Right renal pelvis (tissue), 4 donors: ENCODE results near the gene MGAT5B. TPM values are rescaled to one million over a fixed set of nuclear protein-coding genes. Genes with fewer than 3 reads are reported as not detected.

Experiments used
- DNase-seq, 4 donors: peaks; one replicate each; pipeline ENCODE4 v3.0.0-alpha.2; 2013; ENCODE audit warnings: low read depth in 4 of 4, low spot score in 3 of 4, missing footprints in 1 of 4
- polyA plus RNA-seq, 4 donors: library from polyadenylated mRNA; unstranded; fragments of 120-200 nt; gene quantifications; one replicate each; pipeline ENCODE4 v1.2.1, GENCODE V29; 2013; ENCODE audit not compliant: insufficient read length in 4 of 4

MGAT5B gene
- polyA plus RNA-seq, 4 donors, result 1.4 to 2.4 (median 1.6) TPM

DNA sequence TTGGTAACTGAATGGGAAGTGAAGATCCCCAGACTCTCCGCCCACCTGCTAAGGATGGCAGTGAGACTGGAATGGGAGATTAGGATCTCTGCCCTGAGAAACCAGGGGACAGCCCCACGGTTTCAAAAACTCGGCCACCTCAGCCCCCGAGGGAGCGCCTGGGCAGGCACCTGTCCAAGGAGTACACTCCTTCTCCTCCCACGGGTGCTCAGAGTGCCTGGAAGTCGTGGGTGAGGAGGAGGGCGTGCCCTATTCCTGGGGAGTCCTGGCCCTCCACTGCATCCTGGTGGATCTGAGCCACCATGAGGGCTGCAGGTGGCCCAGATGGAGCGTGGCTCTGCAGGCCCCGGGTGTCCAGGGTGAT, 78.5 kb downstream of the MGAT5B start:
- no peak for DNase-seq

DNA sequence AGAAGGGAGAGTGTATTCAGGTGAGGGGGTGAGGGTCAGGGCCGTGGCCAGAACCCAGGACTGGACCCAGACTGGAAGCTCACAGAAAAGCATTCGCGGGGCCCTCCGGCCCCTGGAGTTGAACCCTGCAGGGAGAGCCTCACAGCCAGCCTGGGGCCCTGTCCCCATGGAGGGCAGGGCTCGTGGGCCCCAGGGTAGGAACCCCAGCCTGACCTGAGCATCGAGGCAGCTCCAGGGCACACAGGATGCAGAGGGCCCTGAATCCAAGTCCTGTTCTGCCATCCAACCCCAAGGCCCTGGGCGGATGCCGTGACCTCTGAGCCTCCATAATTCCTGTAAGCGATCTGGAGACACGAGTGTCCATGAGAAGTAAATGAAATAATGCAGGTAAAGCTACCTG, 79.1 kb downstream of the MGAT5B start:
- no peak for DNase-seq

DNA sequence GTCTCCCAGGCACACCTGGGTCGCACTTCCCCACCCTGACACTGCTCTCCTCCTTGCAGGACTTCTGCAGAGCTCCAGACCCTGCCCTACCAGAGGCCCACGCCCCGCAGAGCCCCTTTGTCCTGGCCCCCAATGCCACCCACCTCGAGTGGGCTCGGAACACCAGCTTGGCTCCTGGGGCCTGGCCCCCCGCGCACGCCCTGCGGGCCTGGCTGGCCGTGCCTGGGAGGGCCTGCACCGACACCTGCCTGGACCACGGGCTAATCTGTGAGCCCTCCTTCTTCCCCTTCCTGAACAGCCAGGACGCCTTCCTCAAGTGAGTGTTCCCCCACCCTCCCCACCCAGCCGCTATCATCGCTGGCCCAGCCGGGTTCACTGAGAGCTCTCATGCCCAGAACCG, 79.6 kb downstream of the MGAT5B start:
- no peak for DNase-seq

DNA sequence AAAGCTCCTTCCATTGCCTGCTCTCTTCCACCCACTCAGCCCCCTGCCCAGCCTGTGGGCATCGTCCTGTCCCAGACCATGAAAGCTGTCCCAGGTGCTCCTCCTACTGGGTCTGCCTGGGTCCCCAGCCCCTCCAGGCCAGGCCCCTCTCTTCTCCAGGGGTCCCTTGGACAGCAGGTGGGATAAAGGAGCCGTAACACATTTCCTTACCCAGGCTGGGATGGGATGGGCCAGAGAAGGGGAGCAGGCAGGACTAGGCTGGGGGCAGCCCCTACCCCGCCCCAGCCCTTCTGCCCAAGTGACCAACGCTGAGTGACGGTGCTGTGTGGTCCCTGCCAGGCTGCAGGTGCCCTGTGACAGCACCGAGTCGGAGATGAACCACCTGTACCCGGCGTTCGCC, 80.1 kb downstream of the MGAT5B start:
- DNase-seq, result no peak

DNA sequence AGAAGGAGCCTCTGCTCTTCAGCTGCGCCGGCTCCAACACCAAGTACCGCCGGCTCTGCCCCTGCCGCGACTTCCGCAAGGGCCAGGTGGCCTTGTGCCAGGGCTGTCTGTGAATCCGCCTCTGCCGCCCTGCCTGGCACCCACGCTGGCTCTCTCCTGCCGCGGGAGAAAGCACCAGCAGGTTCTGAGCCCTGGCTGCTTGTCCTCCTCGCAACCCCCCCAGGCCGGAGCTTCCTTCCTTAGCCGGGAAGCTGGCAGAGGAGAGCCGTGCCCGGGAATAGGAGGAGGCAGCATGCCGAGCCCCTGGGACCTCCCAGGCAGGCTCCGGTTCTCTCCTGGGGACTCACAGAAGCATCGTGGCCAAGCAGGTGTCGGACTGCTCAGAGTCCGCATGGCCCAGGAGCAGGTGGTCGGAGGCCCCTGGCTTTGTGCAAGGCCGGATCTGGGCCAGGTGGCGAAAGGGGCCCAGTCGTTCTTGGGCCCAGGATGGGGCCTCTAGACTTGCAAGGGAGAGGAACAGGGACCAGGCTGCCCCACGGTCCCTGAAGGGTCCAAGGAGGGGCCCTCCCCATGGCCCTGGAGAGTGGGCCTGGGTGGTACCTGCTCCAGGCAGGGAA, 80.6 kb downstream of the MGAT5B start:
- DNase-seq, result no peak

DNA sequence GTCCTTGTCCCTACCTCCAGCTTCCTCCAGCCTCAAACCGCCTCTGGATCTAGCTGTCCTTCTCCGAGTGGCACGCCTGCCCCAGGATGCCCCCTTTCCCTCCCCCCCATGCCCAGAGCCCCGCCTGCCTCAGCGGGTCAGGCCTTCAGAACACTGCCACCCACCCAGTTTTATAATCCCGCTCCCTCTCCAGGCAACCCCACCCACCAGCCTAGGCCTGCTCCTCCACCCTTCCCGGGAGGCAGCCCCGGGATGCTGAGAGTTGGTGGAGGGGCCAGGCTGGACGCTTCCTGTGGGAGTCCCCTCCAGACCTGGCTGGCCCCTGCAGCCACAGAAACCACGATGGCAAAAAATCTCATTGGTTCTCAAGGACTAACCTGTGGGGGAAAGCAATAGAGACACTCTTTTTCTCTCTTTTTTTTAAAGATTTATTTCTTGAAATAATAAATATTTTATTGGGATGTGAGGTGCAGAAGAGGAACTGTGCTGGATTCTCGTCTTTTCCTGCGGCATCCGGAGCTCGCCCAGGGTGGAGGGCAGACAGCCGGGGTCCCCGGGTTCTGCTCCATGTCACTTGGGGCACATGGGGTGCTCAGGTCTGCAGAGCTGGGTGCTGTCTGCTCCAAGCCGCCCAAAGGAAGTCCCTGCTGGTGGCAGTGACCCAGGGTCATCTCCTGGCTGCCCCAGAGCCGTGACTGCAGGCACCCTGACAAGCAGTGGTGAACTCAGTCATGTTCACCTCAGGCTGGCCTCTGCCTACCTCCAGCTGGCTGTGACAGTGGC, 81.9 kb downstream of the MGAT5B start:
- DNase-seq, result no peak

DNA sequence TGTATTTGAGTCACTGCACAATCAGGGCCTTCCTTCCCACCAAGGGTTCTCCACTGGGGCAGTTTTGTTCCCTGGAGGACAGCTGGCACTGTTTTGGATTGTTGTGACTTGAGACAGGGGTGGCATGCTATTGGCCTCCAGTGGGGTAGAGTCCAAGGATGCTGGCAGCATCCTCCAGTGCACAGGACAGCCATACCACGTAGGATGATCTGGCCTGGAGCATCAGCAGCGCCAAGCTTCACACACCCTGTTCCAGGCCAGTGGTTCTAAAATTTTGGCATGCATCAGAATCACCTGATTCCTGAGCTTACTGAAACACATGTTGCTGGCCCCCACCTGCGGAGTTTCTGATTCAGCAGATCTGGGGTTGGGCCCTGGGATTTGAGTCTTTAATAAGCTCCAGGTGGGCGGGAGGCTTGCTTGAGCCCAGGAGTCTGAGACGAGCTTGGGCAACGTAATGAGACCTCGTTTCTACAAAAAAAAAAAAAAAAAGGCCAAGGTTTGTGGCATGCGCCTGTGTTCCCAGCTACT, 83.2 kb downstream of the MGAT5B start:
- DNase-seq, result no peak

DNA sequence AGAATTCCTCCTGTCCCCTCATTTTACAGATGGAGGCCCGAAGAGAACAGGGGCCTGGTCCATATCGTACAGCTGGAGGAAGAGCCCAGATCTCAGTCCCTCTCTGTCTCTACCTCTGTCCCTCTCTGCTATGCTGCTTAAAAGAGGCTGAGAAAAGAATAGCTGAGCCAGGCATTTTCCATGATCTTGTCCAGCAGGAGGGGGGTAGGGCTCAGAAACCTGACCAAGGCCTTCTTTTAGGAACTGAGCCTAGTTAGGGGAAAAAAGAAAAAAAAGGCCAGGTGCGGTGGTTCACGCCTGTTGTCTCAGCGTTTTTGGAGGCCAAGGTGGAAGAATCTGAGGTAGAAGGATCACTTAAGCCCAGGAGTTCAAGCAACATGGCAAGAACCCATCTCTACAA, 84.2 kb downstream of the MGAT5B start:
- no peak for DNase-seq

DNA sequence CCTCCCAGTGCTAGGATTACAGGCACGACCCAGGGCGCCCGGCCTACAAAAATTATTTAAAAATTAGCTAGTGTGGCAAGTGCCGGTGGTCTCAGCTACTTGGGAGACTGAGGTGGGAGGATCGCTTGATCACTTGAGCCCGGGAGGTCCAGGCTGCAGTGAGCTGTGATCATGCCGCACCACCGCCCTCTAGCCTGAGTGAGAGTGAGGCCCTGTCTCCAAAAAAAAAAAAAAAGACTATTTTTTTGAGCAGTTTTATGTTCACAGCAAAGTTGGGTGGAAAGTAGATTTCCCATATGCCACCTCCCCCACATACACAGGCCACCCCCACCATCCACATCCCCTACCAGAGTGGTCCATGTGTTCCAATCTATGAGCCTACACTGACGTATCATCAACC, 84.9 kb downstream of the MGAT5B start:
- DNase-seq, result no peak

DNA sequence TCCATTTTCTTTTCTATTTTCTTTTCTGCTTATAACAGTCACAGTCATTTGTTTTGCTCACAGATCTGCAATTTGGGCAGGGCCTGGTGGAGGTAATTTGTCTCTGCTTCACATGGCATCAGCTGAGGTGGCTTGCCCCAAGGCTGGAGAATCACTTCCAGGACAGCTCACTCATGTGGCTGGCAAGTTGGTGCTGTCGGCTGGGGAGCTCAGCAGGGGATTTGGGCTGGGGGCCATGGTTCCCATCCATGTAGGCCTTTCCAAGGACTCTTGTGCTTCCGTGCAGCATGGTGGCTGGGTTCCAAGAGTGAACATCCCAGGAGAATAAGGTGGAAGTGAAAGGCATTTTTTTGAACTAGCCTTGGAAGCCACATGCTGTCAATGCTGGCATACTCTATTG, 85.7 kb downstream of the MGAT5B start:
- DNase-seq, result no peak

DNA sequence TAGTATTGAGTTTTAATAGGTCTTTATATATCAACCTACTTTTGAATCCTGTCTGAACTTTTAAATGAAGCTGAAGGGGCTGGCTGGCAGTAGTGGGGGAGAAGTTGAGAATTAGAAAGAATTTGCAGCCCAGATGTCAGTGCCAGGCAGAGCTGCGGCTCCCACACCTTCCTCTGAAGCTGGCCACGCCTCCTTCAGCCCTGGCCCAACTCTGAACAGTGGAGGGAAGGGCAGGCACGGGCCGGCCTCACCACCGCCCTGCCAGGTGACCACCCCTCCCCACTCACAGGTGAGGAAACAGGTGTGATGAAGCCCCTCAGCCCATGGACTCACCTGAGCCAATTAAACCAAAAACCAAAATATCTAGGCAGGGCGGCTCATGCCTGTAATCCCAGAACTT, 87.0 kb downstream of the MGAT5B start:
- DNase-seq, result no peak

DNA sequence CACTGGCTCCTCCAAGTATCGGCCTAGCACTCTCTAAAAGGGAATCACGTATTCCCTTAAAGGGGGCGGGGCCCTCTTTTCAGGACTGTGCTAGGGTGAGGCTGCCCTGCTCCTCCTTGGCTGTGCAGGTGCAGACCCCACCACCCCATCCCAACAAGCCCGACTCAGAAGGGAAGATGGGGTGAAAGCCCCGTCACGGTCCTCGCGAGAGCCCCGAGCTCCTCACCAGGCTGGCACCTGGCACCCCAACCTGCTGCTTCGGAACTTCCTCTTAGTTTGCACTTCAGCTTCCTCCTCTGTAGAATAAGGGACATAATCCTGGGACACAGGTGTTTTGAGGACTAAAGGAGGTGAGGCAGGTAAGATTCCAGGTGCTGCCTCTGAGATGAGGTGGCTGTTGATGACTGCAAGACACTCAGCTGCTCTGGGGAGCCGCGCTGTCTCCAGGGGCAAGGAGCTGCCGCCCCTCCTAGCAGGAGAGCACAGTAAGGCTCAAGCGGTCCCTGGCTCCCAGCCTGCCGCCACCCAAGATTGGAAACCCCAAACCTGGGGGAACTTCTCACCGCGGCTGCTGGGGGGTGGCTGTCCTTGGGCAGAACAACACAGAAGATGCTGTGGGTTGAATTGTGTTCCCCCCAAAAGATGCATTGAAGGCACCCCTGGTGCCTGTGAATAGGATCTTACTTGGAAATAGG, 88.8 kb downstream of the MGAT5B start:
- DNase-seq, result no peak

DNA sequence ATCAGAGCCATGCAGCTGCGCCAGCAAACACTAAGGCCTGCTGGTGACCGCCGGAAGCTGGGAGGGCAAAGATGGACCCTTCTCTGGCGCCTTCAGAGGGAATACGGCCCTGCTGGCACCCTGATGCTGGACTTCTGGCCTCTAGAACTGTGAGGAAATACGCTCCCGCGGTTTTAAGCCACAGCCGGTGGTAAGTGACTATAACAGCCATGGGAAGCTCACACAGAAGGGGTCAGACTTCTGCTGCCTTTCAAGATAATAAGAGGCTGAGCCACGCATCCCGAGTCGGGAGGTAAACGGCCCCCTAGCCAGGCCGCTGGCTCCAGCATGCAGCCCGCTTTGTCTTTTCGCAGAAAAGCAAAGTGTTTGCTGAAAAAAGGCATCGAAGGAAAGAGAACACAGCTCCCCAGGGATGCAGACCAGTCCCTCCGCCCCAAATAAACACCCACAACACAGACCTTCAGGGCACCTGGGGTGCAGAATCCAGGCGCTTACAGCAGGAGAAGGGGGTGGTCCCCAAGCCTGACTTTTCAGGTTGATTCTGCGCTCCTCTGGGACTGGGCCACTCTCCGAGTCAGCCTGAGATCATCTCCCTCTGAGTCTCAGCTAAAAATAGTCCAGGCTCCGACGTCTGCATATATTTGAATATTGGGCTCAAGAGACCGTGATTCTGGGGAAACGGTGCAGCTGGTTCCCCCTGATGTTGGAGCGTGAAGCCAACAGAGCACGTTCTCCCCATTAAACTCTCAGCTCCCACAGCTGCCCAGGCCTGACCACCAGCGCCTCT, 89.7 kb downstream of the MGAT5B start:
- peak in 1 of 4 donors; percentile 3 for DNase-seq

DNA sequence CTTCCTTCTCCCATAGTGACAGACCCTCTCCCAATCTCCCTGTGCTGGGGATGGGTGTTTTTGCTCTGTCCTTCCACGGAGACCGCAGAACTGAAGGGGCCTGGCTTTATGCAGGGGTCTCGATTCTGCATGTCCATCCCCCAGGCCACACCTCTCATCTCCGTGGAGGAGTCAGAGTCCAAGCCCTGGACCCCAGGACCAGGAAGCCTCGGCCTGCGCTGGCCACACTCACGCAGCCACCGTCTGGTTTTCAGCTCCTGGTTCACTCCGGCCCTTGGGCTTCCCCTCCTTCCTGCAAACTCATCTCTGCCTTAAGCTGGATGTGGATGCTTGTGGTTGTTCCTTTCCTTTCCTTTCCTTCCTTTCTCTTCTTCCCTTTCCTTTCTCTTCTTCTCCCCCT, 90.8 kb downstream of the MGAT5B start:
- no peak for DNase-seq

DNA sequence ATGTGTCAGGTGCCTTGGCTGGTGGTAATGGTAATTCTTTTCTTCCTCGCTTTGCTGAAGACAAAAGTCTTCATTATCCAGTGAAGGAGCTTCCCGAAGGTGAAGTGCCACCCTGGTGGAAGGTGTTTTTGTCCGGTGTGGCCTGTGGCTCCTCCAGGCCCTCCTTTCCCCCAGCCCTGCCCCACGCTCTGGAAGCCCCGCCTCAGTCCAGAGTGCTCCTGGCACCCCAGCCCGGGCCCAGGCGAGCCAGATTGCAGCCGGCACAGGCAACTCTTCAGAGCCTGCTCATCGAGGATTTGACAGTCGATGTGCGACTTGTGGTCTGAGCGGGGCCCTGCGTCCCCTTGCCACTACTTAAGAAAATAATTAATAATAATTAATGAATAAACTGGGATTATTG, 93.7 kb downstream of the MGAT5B start:
- DNase-seq, result no peak

DNA sequence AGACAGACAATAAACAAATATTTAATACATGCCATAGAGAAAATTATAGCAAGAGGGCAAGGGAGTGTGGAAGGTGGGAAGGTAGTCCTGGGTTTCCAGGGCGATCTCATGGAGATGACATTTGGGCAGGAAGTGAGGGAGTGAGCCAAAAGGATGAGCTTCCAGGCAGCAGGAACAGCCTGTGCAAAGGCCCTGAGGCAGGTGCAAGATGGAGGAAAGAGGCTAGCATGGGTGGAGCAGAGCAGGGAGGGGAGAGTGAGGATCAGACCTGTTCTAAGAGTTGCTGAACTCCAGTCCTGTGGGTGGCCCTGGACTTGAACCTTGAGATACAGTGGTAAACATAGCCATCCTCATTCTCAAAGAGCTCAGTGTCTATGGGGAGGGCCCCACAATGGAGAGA, 94.7 kb downstream of the MGAT5B start:
- DNase-seq, result no peak

DNA sequence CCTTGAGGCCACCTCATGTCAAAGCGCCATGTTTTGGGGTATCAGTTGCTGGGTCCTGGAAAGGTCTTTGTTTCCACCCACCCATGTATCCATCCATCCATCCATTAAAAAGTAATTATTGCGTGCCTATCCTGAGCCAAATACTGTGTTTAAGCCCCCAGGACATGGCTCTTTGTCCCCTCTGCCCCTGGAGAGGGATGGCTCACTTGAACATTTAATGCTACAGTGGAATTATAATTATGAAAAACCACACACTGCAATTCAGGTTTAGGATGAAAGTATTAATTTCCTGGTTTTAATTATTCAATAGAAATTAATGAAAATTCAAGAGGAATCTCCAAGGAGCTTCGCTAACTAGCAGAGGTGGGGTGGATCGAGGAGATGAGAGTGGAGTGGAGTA, 97.8 kb downstream of the MGAT5B start:
- no peak for DNase-seq

DNA sequence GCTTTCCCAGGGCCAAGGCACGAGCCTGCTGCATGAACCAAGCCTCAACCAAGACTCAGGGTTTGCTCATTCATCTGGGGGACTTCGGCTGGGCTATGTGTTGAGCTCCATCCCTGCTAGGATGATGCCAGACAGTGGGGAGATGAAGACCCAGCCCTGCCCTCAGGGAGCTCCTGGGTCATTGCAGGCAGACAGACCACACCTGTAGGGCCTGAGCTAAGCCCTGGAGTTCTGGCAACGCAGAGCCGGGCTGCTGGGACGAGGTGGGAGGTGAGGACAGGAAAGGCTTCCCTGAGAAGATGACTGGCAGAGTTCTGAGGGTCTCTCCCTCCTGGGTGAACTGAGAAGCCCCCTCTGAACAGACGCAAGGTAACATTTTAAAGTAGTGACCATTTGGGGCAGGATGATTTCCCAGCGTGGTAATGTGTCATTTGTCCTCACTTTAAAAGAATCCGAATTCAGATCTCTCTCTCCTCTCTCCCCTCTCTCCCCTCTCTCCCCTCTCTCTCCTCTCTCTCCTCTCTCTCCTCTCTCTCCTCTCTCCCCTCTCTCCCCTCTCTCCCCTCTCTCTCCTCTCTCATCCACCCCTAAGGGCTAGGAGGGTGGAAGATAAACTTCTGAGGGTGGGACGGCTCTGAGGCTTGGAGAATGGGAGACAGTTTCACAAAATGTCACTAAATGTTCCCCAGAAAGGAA, 98.4 kb downstream of the MGAT5B start:
- DNase-seq, result no peak

DNA sequence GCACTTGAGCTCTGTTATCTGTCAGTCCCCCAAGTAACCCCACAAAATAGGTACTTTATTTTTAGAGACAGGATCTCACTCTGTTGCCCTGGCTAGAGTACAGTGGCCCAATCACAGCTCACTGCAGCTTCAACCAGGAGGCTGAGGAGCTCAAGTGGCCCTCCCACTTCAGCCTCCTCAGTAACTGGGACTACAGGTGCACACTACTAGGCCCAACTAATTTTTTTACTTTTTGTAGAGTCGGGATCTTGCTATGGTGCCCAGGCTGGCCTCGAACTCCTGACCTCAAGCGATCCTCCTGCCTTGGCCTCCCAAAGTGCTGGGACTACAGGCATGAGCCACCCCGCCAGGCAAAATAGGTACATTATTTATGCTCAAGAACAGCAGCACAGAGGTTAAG, 99.6 kb downstream of the MGAT5B start:
- no peak for DNase-seq
